ENCODE measurements around the gene SMAD3.

Gene SMAD3

DNA sequence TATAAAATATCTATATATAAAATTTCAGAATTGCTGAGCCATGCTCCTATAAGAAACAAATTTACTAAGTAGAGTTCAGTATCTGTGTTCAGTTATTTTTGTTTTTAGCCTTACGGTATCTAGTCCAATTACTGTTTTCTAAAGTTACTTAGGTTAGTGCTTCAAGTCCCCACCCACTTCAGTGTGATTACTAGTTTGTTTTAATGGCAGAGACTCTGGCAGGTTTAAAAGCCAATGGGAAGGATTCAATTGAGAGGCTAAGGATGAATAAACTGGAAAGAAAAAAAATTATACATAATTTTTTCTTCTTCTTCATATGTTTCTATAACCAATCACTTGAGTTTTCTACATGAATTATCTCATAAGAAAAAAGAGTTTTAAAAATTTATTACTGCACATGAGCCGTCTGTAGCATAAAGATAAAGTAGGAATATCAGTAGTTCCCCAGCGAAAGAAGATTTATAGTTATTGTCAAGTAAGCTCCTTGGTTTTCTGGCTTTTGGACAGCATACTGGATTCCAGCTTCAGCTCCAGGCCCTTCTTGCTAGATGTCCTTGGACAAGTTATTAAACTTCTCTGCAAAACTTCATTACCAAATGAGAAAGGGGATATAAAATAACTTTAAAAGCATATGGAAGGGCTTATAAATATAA lies 142.3 kb downstream of the SMAD3 start:
- no peak overlapping the region for H3K4me3 ChIP-seq (ENCODE audit: low read depth, low read length)
- DNase-seq (ENCODE audit: low read depth): no peak
- in situ Hi-C loops (cut with HindIII; ENCODE audit: low sequenced_read_pairs): no loop called here
- TF ChIP-seq, protein P1, sequence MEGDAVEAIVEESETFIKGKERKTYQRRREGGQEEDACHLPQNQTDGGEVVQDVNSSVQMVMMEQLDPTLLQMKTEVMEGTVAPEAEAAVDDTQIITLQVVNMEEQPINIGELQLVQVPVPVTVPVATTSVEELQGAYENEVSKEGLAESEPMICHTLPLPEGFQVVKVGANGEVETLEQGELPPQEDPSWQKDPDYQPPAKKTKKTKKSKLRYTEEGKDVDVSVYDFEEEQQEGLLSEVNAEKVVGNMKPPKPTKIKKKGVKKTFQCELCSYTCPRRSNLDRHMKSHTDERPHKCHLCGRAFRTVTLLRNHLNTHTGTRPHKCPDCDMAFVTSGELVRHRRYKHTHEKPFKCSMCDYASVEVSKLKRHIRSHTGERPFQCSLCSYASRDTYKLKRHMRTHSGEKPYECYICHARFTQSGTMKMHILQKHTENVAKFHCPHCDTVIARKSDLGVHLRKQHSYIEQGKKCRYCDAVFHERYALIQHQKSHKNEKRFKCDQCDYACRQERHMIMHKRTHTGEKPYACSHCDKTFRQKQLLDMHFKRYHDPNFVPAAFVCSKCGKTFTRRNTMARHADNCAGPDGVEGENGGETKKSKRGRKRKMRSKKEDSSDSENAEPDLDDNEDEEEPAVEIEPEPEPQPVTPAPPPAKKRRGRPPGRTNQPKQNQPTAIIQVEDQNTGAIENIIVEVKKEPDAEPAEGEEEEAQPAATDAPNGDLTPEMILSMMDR (IDR thresholded peaks at IDR 0.05; ENCODE audit: low read depth, low read length, missing control alignments): no peak

DNA sequence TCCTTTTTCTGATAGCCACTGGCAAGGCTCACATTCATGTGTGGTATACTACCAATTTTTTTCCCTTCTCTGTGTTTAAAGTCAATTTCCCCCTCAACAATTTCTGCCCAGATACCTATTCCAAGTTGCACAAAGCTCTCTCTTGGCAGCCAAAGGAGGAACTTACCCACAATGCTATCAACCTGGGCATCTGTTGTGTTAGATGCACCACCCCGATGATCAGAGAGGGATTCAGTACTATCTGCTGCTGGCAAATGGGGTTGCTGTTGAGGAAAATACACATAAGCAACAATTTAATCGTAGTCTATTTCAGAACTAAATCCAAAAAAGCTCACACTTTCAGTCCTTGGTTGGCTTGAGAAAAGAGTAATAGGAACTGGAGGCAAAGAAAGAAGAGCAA lies 143.0 kb downstream of the SMAD3 start:
- TF ChIP-seq, protein P1 (IDR thresholded peaks at IDR 0.05; ENCODE audit: low read depth, low read length, missing control alignments): no peak
- in situ Hi-C loops (cut with HindIII; ENCODE audit: low sequenced_read_pairs): no loop called here
- no peak overlapping the region for H3K4me3 ChIP-seq (ENCODE audit: low read depth, low read length)
- DNase-seq (ENCODE audit: low read depth): no peak

DNA sequence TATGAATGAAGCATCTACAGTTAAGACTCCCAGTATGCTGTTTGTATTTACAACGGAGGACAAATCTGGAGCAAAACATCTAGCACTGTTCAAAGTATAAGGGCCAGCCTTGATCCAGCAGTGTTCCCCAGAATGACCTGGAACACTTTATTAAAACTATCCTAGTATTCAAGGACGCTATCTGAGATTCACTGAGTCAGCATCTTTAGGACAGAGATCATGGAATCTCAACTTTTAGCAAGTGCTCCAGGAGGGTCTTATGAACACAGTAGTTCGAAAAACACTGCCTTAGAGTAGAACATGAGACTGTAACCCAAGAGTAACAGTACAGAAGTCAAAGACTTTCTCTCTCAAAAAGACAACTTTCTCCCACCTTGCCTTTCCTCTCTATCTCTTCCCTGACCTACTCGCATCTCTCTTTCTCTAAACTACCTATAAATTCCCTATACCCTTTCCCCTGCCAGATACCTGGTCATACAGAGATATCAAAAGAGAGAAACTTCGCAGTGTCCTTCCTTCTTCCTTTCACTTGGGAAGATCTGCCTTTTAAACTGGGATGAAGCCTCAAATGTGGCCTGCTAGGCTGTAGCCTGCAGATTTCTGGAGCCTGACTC lies 145.3 kb downstream of the SMAD3 start:
- in situ Hi-C loops (cut with HindIII; ENCODE audit: low sequenced_read_pairs): no loop called here
- no peak for DNase-seq (ENCODE audit: low read depth)
- TF ChIP-seq, protein P1 (IDR thresholded peaks at IDR 0.05; ENCODE audit: low read depth, low read length, missing control alignments): no peak
- H3K4me3 ChIP-seq (ENCODE audit: low read depth, low read length): no peak overlapping the region

DNA sequence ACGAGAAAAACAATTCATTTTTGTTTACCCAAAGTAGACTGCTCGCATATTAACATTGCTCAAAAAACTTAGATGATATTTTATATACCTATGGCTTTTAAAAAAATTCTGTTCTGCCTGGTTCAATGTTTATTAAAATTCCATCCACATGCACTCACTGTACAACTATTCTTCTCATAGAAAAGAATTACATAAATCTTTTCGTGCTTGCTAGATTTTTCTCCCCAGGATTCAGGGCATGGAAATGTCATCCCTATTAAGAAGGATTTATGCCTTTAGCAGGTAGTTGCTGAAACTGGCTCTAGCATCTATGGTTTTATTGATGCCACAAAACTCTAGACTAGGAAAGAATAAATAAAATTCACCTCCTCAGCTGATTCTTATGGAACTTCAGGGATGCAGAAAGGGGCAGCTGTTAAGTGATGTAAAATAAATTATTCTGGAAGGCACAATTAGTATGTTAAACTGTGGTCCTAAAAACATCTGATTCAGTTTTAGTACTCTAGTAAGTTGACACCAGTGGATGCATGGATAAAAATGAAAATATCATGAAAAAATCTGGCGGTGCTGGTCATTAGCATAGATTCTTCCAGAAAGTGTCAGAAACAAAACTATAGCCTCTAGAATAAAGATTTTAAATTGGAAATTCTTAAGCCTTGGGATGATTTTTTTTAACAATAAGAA lies 147.4 kb downstream of the SMAD3 start:
- in situ Hi-C loops (cut with HindIII; ENCODE audit: low sequenced_read_pairs): no loop called here

DNA sequence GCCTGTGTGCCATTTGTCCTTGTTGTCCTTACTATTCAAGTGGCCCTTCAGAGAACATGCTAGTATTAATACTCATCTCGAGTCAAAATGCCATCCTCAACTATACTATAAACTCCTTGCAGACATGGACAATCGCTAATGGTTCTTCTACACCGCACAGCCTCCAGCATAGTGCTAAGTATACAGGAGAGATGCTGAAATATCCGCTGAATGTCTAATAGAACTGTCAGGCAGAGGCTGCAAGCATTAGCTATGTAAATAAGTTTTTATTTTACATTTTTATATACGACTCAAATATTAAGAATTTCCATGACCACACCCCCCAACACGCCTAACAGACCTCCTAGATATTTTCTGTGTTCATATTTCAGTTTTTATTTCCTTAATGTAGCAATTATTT lies 149.7 kb downstream of the SMAD3 start:
- H3K4me3 ChIP-seq (ENCODE audit: low read depth, low read length): no peak overlapping the region
- in situ Hi-C loops (cut with HindIII; ENCODE audit: low sequenced_read_pairs): no loop called here
- DNase-seq (ENCODE audit: low read depth): no peak
- TF ChIP-seq, protein P1 (IDR thresholded peaks at IDR 0.05; ENCODE audit: low read depth, low read length, missing control alignments): no peak

More for the DNA sequence above, 147.4 kb downstream of the SMAD3 start:
- no peak overlapping the region for H3K4me3 ChIP-seq (ENCODE audit: low read depth, low read length)
- TF ChIP-seq, protein P1 (IDR thresholded peaks at IDR 0.05; ENCODE audit: low read depth, low read length, missing control alignments): no peak
- no peak for DNase-seq (ENCODE audit: low read depth)

DNA sequence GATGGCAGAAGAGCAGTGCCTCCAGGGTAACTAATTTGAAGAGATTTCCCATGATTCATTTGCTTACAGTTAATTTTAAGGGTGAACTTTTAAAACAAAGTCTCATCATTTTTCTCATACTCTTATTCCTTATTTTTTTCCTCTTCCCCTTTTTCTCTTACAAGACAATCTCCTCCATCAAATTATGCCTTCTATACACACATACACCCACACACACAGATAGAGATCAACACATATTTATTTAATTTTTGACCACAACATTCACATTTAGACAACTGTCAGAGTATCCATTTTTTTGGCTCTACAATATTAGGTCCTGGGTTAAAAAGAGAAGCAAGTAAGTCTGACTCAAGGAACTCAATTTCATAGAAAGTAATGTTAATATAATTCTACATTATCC lies 151.5 kb downstream of the SMAD3 start:
- in situ Hi-C loops (cut with HindIII; ENCODE audit: low sequenced_read_pairs): no loop called here
- TF ChIP-seq, protein P1 (IDR thresholded peaks at IDR 0.05; ENCODE audit: low read depth, low read length, missing control alignments): no peak
- no peak overlapping the region for H3K4me3 ChIP-seq (ENCODE audit: low read depth, low read length)
- DNase-seq (ENCODE audit: low read depth): no peak
